ENCODE results near the gene FAM120A.
A peak's percentile ranks its signal among the peaks of the same experiment; 100 is the strongest.

The FAM120A gene

DNA sequence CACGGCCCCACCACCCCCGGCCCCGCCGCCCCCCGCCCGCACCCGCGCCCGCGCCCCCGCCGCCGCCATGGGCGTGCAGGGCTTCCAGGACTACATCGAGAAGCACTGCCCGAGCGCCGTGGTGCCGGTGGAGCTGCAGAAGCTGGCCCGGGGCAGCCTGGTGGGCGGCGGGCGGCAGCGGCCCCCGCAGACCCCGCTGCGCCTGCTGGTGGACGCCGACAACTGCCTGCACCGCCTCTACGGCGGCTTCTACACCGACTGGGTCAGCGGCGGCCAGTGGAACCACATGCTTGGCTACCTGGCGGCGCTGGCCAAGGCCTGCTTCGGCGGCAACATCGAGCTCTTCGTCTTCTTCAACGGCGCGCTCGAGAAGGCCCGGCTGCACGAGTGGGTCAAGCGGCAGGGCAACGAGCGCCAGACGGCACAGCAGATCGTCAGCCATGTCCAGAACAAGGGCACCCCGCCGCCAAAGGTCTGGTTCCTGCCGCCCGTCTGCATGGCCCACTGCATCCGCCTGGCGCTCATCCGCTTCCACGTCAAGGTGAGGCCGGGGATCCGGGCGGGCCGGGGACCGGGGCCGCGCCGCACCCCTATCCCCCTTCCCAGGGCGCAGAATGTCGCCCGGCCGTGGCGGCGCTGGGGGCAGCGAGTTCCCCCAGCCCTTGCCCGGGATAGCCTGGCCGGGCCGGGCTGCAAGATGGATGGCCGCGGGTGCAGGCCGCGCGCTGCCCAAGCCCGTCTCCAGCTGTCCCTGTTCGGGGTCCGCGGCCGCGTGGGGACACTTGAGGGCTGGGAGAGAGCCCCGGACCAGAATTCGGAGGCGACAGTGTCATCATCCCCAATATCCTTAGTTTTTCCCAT lies 594 bp downstream of the FAM120A start:
- no peak for DNase-seq

DNA sequence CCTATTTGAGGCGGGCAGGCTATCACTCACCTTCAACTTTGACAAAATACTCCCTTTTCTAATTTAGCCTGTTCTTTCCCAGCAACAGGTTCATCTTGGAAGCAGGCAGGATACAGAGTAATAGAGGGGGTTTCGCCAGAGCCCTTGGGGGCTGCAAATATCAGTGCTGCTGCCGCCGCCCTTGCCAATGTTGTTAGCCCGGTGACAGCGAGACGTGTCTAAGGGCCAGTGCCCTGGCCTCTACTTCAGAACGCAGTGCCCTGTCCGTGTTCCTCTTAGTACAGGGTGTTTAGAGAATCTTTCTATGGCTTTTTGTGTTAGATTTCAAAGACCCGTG lies 1.2 kb downstream of the FAM120A start:
- DNase-seq = no peak

DNA sequence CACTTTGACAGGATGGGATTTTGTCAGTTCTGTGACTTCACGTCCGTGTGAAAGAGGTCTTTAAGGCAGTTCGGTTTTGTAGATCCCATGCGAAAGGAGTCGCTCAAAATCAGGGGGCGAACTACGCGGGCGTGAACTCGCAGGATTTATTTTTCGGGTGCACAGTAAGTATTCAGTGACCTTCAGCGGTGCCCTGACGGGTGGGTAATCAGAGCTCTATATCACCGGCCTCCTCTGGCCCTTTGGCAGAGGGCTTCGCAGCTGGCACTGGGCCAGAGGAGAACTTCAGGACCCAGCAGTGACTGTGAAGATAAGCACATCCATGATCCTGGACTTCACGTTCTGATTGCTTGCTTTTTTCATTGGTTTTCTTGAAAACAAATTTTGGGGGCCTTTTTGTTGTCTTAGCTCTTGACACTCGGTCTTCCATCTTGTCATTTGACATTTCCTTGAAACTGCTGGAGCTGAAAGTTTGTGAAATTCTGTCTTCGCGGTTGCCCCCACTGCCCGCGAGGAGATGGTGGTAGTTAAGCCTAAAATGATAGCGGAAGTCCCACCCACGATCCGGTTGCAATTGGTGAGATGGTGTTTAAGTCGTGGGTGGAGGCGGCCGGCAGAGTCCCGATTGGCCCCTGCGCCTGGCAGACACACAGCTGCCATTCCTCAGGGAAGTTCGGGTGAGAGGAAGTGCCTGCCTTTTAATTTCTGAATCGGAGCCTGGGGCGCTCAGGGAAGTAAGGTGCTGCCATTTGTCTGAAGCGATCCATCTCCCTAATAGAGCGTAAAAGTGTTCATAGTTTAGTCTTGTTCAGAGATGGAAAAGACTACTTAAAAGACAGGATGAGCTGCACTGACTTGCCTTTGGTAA lies 1.8 kb downstream of the FAM120A start, which contains the start of gene FAM120AOS:
TSS of gene FAM120AOS (minus strand) at position 535 of the 868 bp plus-strand sequence. CDS start 872 bp downstream, outside the sequence.
- peak; percentile 89 for DNase-seq

DNA sequence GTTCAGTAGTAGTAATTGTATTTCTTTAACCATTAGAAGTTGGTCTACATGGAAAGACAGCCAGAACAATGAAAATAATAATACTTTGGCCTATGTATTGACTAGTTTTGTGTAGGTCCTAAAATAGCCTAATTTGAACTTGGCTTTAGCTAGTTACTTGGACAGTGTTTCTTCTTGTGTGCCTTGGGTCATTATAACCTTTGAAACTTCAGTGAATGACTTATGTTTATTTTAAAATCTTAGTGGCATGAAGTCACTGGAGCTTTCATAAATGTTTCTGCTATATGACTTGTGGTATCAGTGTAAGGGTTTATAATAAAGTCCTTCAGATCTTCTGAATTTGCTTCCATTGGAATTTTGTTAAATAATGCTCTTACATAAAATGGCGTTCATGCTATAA lies 4.5 kb downstream of the FAM120A start:
- no peak for DNase-seq

DNA sequence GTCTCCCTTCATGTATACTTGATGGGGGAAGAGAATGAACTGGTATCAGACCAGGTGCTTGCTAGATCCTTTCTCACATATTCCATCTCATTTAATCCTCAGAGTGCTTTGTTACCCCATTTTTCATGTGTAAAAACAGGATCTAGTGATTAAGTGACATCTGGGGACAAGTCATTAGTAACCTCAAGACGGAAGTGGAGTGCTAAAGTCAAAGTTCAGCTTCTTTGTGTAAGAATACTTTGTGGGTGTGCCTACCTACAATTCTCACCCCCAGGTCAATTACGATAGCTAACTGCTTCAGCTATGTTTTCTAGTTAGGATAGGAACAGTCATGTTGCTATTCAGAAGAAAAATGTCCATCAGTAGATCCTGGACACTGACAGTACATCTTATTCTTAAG lies 5.0 kb downstream of the FAM120A start:
- no peak for DNase-seq

DNA sequence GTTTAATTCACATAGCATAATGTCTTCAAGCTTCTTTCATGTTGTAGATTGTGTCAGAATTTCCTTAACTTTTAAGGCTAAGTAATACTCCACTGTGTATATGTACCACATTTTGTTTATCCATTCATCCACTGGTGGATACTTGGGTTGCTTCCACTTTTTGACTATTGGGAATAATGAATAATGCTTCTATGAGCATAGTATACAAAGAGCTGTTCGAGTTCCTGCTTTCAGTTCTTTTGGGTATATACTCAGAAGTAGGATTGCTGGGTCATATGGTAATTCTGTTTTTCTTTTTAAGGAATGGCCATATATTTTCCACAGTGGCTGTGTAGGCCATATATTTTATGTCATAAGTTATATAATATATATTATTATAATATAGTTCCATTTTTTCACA lies 5.5 kb downstream of the FAM120A start:
- DNase-seq = no peak

DNA sequence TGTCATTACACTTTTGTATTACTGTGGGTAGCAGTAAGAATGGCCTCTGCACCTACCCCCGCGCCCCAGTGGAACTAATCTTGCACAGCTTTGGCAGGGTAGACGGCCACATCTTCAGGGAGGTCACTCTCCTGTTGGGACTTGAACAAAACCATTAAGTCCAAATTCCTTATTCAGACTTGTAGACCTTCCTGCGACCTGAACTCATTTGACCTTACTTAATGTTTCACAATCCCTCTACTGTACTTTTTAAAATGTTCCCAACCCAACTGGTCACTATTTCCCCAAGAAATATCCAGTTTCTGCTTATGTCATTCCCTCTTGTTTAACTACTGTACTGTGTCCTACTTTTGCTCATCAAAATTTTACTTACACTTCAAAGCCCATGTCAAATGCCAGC lies 7.2 kb downstream of the FAM120A start:
- DNase-seq = no peak

DNA sequence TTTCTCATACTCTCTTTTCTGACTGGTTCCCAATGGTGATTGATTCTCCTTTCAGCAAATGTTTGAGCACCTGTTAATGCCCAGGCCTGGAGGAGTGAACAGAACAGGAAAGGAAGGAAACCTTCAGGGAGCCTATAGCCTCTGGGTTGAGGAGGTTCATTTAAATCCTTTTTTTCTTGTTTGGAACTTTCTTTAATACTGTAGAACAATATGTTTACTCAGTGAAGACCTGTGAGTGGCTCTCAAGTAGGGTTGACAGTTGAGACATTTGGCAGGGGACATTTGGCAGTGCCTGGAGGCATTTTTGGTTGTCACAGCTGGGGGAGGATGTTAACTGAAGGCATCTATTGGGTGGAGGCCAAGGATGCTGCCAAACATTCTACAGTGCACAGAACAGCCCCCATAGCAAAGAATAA lies 8.0 kb downstream of the FAM120A start:
- no peak for DNase-seq

DNA sequence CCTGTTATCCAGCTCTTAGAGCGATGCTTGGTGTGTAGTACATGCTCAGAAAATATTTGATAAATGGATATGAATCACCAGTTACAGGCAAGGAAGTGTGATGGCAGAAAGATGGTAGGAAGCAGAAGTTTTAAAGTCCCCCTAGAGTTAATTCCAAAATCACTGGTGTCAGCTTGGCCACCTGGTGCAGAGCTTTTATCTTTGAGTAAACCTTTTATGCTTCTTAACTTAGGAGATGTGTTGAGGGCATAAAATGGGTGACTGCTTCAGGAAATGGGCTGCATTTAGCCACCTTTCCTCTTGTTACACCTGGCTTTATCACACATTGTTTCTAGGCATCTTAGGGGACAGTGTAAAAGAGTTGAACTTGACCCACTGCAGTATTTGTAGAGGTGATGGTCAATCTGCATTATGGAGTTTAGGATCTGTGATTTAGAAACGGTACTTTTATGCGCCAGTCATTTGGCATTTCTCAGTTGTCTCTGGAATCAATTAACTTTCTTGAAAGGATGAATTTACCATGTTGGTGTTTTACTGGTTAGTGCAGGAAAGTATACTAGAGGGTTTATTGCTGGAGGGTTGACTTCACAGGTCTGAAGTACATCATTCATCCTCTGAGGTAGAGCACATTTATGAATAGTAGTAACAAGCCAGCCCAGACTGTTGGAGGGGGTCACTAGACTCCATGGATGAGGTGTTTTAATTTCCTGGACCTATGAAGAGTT lies 9.4 kb downstream of the FAM120A start:
- no peak for DNase-seq

DNA sequence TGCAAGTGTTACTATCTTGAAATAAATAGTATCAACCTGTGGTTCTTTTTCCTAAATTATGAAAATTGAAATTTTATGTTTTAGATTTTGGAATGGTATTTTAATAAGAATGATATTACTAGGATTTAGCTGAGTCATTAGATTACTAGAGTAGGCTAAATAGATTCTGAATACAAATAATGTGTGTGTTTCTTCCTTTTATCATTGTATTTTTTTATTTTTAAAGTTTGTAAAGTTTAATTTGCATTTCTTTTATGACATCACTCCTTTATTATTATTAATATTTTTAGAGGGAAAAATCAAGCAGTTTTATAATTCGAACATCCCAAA lies 9.9 kb downstream of the FAM120A start:
- no peak for DNase-seq

DNA sequence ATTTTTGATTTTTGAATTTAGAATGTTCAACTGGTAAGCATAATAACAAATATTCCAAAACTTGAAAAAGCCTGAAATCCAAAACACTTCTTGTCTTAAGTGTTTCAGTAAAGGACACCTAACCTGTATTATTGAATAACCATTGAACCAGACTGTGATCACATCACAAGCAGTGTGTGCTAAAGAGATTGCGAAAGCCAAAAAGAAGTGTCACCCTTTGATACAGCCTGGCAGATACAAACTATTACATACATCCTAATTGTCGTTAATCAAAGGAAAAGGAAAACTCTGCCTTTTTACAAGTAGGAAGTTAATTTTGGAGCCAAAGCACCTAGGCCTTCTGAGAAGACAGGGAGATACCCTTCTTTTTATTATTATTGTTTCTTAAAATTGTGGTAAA lies 10.3 kb downstream of the FAM120A start:
- no peak for DNase-seq

DNA sequence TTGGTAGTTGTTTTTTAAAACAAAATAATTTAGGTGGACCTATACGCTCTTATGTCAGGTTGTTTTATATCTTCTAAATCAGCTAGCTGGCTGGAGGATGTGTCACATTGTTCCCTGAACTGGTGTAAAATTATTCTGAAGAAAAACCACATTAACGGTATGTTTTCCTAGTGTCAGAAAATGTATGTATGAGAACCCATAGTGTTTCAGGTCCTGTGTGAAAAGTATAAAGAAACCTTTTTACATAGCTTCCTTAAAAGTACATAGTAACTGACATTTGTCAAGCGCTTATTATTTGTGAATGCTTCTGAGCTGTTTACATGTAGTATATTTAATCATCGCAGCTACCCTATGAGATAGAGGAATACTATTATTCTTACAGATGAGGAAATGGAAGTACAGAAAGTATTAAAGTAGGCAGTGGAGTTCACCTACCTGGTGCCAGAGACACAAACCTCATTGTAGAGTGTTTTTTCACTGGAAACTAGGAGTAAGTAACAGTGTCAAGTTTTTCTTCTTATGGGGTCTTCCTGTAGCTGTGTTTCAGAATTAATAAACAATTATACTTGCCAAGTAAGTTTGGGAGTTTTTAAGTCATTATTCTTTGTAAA lies 12.3 kb downstream of the FAM120A start:
- no peak for DNase-seq

DNA sequence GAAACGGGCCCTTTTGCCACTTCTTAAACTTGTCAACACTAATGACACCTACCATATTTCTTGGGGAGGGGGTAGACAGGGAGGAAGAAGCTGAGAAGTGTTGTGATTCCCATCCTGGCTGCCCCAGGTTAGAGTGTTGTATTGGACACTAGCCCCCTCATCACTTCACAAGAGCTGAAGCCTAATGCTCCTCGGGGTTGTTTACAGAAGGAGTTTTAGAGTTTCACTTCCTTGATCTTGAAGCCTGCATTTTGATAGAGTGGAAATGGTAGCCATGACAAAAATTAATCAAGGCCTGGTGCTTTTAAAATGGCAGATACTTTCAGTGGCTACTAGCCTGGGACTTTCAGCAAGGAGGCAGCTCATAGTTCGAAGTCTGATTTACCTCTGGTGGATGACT lies 12.9 kb downstream of the FAM120A start:
- no peak for DNase-seq

DNA sequence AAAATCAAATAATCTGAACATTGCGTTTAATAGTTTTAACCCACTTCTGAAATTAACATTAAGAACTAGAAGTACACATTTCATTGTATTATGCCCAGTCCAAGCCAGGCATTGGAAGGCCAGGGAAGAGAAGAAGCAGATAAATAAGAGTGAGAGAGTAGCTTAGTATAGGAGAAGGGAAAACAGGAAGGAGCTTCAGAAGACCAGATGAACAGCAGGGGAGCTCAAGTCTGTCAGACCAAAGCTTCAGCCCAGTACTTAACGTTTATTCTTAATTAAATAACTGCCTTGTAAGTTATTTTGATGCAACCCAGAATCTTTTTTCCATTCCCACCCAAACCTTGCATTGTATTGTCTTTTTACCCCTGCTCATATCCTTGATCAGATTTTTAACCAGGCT lies 13.4 kb downstream of the FAM120A start:
- DNase-seq = no peak

DNA sequence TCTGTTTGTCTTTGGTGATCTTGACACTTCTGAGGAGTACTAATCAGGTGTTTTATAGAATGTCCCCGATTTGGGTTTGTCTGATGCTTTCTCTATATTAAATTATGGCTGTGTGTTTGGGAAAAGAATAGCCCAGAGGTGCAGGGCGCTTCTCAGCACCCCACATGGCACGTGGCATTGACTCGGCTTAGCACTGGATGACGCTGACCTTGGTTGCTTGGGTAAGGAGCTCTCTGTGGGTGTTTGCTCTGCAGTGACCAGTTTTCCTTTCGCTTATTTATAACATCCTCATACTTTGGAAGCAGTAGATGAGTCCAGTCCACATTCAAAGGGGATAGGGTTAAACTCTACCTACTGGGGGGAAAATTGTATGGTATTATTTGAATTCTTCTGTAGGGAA lies 14.4 kb downstream of the FAM120A start:
- no peak for DNase-seq

DNA sequence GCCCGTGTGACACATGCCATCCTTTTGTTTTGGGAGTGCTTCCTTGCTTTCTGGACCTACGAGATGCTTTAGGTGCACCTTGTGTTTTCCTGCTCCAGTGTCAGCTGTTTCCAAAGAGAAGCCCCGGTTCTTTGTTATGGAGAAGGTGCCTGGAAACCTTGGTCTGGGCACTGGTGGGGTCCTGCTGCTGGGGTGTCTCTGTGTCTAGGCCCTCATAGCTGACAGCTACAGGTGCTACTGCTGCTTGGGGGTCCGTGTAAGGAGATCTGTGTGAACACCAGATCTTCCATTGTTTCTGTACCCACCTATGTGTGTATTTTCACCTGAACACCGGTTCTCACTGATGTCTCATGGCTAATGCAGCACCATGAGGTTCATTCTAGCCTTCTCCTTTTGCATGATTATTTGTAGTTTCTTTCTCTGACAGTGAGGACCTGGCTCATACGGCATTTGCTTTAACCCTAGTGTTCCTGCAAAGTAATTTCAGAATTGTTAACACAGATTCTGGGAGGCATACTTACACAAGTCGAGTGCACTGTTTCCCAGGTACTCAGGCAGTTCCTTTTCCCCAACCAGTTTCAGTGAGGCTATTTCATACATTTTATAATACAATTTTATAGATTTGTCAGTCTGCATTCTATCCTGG lies 15.1 kb downstream of the FAM120A start:
- DNase-seq = no peak

DNA sequence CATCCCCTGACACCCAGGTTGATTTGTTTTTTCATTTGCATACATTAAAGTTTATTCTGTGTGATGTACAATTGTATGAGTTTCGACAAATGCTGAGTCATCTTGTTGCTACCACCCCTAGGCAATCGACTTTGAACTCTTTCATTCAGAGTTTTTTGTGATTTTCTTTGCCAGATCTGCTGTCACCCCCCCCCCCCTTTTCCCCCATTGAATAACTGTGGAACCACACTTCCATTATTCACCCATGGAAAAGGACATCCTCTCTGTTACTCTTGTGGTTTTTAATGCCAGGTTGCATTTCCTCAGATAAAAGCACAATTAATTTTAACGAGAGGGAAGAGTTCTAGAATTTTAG lies 15.6 kb downstream of the FAM120A start:
- DNase-seq = no peak

DNA sequence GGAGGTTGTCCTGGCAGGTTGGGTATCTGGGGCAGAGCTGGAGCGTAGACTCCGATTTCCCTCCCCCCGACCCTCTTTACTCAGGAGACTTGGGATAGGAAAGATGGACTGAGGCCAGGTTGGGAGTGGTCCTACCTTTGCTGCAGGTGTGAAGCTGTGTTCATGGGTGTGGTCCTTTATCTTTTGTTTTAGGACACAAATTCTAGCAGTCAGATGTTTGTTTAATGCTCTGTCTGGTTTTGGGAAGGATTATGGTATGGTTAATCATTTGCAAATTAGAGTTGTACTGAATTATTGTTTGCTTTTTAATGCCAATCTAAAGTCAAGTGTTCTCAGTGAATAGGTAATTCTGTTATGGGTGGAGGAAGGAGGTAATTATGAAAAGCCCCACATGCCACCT lies 16.0 kb downstream of the FAM120A start:
- DNase-seq = peak; percentile 28

DNA sequence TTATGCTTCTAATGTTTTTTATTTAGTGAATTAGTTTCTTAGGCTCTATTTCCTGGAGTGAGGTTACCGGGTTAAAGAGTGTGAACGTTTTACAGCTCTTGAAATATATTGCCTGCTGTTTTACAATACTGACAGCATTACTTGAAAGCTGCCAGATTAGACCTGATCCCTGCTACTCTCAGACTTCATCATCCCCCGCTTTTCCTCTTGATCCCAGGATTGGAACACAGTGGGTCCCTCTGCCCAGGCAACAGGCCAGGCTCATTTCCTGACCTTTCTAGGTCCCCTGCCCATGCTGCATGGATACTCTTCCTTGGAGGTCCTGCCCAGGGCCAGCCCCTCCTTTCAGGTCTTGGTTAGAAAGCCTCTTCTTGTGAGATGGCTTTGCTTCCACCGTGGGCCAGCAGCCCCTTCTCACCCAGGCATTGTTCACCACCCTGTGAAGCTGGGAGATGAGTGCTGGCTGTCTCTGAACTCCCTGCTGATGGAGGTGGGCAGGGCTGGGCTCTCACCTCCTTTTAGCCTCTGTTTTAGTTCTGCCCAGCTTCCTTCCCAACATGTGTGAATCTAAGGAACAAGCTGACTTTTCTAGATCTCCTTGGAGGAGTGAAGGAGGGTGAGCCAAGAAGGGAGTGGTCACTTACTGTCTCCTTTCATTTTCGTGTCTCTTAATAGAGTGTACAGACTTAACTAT lies 17.4 kb downstream of the FAM120A start:
- DNase-seq = no peak

DNA sequence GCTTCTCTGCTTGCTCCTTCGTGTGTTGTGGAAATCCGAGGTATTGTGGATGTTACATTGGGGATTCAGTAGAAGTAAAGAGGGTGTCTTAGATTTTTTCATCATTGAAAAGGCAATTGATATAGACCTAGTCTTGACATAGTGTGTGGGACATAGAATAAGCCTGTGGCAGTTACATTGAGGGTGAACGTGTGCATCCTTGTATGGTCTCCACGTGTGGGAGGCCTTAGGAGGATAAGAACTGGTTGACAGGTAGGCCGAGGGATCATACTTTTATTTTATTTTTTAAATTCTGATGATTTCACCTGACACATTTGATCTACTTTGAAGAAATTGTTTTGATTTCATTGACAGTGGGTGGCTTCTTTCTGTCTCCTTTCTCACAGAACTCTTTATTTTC lies 18.9 kb downstream of the FAM120A start:
- no peak for DNase-seq

DNA sequence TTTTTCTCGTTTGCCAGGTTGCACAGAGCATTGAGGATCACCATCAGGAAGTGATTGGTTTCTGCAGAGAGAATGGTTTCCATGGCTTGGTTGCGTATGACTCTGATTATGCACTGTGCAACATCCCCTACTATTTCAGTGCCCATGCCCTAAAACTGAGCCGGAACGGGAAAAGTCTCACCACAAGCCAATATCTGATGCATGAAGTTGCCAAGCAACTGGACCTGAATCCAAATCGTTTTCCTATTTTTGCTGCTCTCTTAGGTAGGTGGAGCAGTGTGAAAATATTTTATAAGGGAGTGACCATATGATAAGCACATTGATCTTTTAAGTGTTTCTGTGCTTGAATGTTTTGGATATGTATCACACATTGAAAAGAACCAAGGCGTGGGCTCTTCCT lies 19.6 kb downstream of the FAM120A start:
- no peak for DNase-seq

DNA sequence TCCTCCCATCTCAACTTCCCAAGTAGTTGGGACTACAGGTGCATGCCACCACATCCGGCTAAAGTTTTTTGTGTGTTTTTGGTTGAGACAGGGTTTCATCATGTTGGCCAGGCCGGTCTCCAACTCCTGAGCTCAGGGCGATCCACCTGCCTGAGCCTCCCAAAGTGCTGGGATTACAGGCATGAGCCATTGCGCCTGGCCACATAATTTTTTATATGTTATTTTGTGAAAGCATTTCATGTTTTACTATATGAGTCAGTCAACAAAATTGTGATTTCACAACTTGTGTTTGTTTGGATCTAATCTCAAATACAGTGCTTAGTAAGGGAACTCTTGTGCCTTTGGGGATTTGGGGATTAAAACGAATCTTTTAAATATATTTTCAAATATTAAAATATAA lies 21.9 kb downstream of the FAM120A start:
- no peak for DNase-seq
